GM08714 (cell line): ENCODE results near the gene LMX1A.

Source experiments
- H3K4me3 ChIP-seq: fragments of 200-500 bp; sonication (Bioruptor generic); 2 replicates; pipeline ENCODE4 v1.5.1; 2014; ENCODE audit warnings: mild to moderate bottlenecking, low read length, inconsistent platforms
- ZNF274 ChIP-seq: IDR thresholded peaks from 2 replicates; pipeline ENCODE4 v1.6.1; 2012; ENCODE audit warnings: mild to moderate bottlenecking, low read depth, low read length

LMX1A gene

GRCh38 chr1:165215676-165216075, 140.8 kb downstream of the LMX1A start:
- no peak for TF ChIP-seq ZNF274
- no peak overlapping the region for H3K4me3 ChIP-seq

- no peak overlapping the region for H3K4me3 ChIP-seq
- no peak for TF ChIP-seq ZNF274
Measured at GRCh38 chr1:165212229-165212628, 144.3 kb downstream of the LMX1A start.

DNA sequence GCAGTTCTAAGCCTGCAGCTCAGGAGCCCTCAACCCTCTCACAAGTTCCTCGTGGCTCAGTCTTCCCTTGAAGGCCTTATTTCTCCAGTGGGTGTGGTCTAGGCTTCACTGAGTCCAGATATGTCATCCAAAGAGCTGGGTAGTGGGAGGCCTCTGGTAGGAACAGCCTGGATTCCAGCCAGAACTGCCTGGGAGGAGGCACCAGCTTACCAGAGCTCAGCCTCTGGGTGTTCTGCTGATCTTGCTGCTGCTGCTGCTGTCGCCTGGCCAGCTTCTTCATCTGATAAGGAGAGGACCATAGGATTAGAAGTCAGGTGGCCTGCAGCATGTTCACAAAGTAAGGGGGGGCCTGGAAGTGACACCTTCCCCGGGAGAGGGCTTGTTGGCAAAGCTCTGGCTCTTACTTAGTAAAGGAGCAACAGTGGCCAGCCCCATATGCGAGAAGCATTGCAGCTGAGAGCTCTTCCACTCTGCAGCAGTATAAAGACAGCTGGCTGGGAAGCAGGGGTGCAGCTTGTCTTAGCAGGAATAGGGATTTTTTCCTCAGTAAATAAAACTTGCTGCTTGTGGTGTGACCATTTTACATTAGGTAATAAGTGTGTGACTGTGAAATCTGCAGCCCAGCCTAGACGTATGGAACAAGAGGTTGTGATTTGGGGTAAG, 148.5 kb downstream of the LMX1A start:
- no peak for TF ChIP-seq ZNF274
- no peak overlapping the region for H3K4me3 ChIP-seq

DNA sequence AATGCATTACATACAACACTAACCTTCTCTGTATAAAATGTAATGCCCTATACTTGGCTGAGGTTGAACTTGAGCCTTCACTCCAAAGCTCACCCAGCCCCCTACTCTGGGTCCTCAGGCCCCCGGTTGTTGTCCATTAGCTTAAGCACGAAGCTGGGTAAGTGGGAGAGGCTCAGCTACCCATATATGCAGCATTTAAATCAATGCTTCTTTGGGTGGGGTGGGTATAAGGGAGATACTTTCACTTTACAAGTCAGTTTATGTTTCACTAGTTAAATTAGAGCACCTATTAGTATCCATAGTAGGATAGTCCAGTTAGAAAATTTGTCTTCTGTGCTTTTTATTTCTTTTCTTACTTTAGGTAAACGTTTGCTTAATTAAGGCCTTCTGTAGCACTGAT, 151.4 kb downstream of the LMX1A start:
- TF ChIP-seq ZNF274: no peak

GRCh38 chr1:165204548-165204947, 152.0 kb downstream of the LMX1A start:
- H3K4me3 ChIP-seq: no peak overlapping the region
- no peak for TF ChIP-seq ZNF274

More for the DNA sequence above, 151.4 kb downstream of the LMX1A start:
- no peak overlapping the region for H3K4me3 ChIP-seq

DNA sequence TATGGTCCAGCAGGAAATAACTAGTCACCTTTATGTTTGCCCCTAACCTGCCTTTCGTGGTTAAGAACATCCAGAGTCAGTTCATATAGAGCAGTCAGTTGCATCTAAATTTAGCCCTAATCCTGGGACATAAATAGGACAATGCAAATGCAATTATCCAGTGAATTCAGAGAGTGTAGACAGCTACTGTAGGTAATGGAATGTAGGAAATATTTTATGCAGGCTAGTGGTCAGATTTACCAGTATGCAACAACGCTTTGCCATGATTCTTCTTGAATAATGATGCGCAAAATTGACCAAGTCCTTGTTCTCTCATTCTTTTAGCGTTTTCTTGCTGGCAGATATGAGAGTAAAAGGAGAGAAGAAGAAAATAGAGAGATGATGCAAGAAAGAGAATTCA, 165.4 kb downstream of the LMX1A start:
- TF ChIP-seq ZNF274: no peak
- H3K4me3 ChIP-seq: no peak overlapping the region

DNA sequence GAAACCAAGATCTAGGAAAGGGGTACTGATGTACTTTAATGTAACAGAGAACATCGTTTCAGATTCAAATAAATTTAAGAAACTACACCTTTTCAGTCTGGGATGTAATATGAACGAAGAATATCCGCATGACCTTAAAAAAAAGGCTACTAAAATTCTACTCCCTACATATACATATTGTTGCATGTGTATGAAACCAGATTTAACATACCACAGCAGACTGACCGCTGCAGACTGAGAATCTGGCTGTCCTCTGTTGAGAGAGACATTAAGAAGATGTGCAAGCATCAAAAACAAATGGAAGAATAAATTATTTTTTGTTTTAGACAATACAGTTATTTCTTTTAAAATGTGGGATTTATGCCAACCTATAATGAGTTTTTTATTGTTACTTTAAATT, 166.6 kb downstream of the LMX1A start:
- no peak for TF ChIP-seq ZNF274
- no peak overlapping the region for H3K4me3 ChIP-seq

DNA sequence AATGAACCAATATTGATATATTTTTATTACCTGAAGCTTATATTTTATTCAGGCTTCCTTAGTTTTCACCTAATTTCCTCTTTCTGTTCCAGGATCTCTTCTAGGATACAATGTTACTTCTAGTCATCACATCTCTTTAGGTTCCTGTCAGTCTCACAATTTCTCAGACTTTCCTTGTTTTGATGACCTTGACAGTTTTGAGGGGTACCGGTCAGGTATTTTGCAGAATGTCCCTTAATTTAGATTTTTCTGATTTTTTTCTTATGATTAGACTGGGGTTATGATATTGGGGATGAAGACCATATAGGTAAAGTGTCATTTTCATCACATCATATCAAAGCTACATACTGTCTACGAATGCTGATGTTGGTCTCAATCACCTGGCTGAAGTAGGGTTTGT, 167.5 kb downstream of the LMX1A start:
- H3K4me3 ChIP-seq: no peak overlapping the region

GRCh38 chr1:165187031-165188009, 169.2 kb downstream of the LMX1A start:
- no peak overlapping the region for H3K4me3 ChIP-seq
- no peak for TF ChIP-seq ZNF274

More for the DNA sequence above, 167.5 kb downstream of the LMX1A start:
- no peak for TF ChIP-seq ZNF274

GRCh38 chr1:165185161-165185889, 171.2 kb downstream of the LMX1A start:
- no peak overlapping the region for H3K4me3 ChIP-seq

DNA sequence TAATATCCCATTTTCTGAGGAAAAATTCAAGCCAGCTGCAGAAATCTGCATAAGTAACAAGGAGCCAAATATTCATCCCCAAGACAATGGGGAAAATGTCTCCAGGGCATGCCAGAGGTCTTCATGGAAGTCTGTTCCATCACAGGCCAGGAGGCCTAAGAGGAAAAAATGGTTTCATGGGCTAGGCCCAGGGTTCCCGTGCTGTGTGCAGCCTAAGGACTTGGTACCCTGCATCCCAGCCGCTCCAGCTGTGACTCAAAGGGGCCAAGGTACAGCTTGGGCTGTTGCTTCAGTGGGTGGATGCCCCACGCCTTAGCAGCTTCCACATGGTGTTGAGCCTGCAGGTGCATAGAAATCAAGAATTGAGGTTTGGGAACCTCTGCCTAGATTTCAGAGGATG, 173.5 kb downstream of the LMX1A start:
- no peak for TF ChIP-seq ZNF274

More at GRCh38 chr1:165185161-165185889, 171.2 kb downstream of the LMX1A start:
- TF ChIP-seq ZNF274: no peak

DNA sequence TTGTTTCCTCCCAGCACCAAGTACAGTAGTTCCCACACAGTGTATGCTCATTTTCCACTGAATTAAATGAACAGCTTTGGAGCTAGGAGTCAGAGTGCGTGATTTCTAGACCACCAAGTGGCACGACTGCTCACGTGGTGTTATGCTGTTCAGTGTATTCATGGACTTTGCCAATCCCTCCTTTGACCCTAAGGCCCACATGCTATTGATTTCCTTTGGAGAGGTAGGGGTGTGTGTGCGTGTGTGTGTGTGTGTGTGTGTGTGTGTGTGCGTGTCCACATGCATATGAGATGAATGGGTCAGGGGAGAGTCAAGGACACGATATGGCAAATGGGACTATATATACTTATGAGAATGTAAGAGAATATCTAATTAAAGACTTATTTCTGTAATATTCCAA, 177.2 kb downstream of the LMX1A start:
- TF ChIP-seq ZNF274: no peak
- H3K4me3 ChIP-seq: no peak overlapping the region

More for the DNA sequence above, 173.5 kb downstream of the LMX1A start:
- no peak overlapping the region for H3K4me3 ChIP-seq

GRCh38 chr1:165174491-165174890, 182.0 kb downstream of the LMX1A start:
- no peak overlapping the region for H3K4me3 ChIP-seq
- no peak for TF ChIP-seq ZNF274

DNA sequence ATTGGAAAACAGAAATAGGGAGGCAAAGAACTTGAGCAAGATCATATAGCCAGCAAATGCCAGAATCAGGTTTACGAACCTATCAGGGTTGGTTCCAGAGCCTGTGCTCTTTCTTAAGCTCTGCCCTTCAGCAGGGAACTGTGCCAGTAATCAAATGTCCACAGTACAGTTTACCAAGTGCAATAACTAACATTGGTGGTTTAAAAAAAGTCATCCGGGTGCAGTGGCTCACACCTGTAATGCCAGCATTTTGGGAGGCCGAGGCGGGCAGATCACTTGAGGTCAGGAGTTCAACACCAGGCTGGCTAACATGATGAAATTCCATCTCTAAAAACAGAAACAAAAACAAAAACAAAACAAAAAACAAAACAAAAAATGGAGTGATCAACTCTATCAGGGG, 182.7 kb downstream of the LMX1A start:
- no peak overlapping the region for H3K4me3 ChIP-seq
- TF ChIP-seq ZNF274: no peak

GRCh38 chr1:165173409-165173808, 183.1 kb downstream of the LMX1A start:
- H3K4me3 ChIP-seq: no peak overlapping the region
- no peak for TF ChIP-seq ZNF274
